RKO (cell line): ENCODE measurements around the gene SCN3A.

Source experiments
- DNase-seq: peaks from one replicate; pipeline ENCODE4 v3.0.0-alpha.2; 2016; ENCODE audit warnings: low spot score

Gene SCN3A

DNA sequence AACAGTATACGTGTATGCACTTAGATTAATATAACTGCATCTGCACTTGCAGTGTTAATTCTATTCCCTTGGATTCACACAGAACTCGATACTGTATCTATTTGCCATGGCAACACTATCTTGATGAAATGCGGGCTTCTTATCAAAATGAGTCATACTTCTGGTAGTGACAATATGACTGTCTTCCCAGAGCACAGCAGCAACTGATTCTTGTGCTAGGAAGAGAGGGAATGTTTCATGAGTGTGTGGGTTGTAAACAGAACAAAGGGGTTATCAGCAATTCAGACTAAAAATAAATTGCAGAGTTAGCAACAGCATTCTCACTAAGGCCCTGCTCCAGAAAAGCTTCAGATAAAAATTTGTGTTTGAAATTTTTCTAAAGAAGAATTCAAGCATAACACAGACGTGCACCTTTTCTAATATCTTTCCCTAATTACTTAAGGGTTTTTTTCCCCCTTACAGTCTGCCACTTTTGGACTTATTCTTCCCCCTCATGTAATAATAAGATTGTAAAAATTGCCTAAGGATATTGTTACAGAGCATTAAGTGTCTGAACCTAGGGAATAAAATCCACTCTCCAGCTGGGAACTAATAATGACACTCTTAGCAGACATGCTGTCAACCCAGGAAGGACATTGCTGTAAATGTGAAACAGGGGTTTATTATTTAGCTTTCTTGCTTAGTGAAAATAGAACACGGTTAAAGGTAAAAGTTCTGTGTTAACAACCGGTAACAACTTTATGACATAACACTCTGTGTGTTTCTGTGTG, 148.6 kb downstream of the SCN3A start:
- DNase-seq = no peak

DNA sequence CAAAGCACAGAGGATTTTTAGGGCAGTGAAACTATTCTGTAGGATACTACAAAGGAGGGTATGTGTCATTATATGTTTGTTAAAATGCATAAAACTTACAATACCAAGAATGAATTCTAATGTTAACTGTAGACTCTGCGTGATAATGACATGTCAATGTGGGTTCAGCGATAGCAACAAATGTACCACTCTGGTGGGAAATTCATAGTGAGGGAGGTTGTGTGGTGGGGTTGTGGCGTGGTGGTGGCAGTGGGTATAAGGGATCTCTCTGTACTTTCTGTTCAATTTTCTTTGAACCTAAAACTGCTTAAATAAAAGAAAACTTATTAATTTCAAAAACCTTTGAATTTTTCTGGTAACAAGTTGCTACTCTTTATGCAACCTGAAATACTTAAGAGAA, 149.2 kb downstream of the SCN3A start:
- no peak for DNase-seq

DNA sequence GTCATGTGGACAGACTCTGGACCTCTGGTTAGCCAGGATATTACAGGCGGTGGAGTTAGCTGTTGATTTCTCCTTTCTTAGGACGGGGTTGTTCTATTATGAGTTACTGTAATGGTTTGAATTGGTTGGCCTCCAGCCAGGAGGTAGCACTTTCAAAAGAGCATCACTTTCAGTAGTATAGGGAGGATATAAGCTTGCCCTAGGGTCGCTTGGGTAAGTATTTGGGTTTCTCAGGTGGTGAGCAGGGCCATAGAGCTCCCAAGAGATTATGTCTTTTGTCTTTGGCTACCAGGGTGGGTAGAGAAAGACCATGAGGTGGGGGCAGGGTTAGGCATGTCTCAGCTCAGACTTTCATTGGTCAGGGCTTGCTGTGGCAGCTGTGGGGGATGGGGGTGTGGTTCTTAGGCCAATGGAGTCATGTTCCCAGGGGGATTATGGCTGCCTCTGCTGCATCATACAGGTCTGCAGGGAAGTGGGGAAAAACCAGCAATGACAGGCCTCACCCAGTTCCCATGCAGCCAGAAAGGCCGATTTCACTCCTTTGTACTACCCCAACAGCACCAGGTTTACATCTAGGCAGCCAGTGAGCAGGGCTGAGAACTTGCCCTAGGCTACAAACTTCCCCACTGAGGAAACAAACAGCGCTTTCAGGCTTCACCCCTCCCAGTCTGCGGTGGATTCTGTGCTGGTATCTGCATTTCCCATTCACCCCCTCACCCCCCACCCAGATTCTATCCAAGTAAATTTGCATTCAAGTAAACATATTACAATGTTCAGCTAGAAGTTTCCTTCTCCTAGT, 159.1 kb downstream of the SCN3A start:
- DNase-seq = no peak
